D341Med (cell line): ENCODE data around the gene PTPRE.

ENCODE experiments used
- DNase-seq: peaks from one replicate; pipeline ENCODE4 v3.0.0; 2012; ENCODE audit warnings: low spot score

The PTPRE gene

DNA sequence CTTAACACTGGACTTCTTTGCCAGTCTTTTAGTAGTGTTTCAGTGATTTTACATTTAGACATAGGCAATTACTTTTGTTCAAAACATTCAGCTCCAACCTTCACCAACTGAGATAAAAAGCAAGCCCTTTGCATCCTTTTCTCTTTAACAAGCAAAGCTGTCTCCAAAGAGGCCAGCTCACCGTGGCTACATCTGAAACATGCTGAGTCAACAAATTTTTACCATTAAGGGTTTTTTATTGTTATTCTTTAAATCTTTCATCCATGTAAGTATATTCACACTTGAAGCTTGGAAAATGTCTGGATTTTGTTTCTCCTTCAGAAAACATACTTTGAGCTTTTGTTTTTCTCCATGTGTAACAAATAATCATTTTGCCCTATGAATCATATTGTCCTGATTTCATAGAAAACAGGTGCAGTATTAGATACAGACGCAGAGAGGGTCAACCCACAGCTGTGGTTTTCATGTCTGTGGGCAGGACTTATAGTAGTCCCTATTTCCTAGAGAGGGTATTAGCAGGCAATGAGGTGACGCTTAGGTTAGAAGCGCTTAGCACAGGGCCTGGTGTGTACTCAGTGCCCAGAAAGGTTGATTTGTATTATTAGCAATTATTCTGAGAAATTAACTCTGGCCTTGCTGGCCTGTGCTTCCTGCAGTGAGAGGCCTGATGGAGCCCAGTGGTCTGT is 119.9 kb downstream of the PTPRE start:
- no peak for DNase-seq

DNA sequence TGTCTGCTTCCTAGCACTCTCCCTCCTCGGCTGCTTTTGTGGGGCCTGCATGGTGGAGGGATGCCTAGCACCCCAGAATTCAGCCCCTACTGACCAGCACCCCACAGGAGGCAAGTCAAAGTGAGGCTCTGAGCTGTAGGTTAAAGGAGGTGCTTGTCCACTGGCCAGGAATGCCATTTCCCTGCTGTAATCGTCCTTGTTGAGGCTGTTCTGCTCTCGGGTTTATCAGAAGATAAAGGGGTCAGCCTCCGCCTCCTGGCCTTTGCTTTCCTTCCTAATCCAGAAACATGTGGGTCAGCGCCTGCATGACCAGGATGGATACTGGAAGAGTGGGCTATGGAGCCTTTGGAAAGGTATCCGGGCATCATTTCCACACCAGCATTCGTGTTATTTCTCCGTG is 120.4 kb downstream of the PTPRE start:
- no peak for DNase-seq

DNA sequence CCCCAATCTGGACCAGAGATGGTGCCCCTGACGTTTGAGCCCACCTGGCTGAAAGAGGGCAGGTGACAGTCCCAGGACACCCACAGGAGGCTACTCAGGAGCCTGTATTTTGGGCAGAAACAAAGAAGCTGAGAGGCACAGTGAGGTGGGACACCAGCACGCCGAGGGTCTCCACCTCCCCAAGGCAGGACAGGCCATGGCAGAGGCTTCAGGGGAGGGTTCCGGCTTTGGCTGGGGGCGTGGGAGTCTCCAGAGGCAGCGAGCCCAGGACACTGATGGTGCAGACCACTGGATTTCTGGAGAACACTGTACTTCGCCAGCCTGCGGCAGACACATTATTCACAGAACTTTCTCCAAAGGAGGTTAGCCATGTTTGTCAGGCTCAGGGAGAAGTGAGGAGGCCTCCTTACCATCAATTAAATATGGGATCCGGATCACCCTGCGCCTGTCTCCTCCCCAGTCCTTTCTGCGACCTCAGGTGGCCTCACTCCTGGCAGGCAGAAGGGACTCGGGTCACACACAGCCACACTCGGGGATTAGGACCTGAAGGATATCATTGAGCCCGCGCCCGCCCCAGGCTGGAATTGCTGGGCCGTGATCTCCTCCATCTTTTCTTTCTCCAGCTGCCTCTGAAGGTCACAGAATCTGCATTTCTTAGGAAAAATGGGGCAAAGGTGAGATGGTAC is 121.1 kb downstream of the PTPRE start:
- no peak for DNase-seq

DNA sequence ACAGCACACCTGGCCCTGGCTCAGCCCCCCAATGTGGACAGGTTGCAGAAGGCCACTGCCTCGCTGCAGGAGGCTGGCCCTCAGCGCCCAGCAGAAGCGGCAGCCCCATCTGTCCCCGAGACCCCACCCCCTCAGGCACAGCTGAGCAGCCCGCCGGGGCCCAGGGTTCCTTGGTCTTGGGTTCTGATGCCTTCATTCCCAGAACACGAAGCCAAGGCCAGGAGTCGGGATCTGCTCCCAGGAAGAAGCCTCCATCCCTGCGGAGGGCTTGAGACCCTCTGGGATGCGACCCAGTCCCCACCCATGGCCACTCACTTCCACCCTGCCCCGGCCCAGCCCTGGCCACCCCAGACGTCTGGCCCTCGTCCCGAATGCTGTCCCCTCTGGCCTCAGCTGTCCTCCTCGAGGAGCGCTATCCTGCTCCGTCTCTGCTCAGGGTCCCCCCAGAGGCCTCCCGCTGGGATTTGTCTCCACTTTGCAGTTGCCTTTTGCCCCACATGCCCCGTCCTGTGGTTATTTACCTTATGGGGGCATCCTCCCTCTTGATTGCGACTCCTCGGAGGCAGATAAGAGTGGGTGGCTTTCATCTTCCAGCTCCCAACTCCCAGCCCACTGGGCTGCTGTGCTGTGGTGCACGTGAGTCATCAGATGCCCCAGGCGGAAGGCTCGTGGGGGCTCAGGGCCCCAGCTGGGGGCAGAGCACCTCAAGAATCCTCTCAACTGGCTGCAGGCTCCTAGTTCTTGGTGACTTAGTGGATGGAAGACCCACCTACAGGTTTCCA is 121.8 kb downstream of the PTPRE start:
- DNase-seq: no peak

DNA sequence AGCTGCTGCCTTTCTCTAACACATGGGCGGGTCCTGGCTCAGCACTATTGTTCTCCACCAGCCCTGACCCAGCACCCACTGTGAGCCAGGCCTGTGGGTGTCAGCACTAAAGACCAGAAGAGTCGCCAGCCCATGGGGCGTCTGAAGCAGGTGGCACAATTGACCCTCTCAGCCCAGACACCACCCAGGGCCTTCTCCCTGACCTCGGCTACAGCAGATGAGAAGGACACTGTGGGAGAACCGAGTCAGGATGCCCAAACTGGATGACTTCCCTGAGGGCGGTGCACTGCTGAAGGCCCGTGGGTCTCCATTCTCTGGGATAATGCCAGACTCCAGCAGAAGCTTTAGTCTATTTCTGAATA is 122.4 kb downstream of the PTPRE start:
- no peak for DNase-seq

DNA sequence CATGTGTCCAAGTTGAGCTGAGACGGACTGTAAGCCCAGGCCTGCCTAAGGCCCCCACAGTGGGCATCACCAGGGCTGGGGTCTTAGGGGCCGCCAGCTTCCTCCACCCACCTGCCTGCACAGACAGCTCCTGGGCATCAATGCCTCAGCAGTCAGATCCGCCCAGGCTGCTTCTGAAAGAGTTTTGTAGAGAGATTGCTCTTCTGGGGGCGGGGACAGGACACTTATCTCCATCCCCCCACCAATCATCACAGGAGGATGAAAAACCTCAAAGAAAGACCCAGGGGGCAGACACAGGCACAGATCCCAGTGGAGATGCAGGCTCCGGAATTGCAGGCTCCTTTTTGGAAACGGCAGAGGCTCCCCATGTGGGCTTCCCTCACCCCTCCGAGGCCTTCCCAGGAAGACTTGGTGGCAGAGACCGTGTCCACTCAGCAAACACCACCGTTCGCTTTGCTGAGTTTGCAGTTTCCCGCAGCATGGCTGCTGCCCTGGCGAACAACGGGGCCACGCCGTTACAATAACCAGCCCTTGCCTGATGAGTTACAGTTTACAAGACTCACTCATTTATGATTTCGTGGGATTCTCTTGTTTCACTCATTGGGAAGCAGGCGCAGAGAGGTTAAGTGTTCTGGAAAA is 122.9 kb downstream of the PTPRE start:
- DNase-seq: no peak

DNA sequence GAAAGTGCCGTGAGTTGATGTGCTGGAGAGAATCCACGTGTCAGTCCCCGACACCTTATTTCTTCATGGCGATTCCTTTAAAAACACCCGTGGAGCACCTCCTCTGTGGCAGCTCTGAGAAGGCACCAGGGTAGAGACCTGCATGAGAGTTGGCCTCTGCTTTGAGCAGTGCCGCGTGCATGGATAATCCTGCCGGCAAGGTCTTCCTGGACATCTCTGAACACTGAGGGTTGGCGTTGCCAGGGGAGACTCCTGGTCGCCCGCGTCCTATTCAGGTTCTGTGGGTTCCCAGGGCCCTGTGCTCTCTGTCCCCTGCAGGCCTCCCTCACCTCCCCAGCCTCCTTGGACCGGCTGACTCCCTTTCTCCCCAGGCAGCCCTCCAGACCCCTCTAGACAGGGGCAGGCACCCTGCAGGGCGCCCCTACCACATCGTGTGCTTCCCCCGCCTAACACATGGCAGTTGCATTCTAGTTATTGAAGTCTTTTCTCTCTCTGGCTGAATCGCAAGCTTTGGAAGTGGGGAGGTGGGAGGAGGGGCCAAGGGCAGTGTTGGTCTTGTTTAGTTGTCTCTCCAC is 123.7 kb downstream of the PTPRE start:
- DNase-seq: no peak

DNA sequence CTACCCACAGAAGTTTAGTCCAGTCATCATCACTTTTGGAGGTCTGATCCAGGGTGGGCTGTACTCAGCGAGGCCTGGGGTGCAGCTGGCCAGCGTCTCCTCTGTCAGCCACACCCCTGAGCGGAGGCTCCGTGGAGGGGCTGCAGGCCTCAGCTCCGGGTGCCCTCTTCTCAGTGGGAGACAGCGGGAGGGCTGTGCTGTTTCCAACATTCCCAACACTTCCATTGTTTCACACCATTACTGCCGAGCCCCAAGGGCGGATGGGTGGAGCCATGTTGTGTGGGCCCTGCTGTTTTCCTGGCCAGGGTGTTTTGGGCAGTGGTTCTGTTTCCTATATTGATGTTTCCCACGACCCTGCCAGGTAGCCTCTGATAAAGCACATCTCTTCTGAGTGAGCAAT is 124.3 kb downstream of the PTPRE start:
- no peak for DNase-seq

DNA sequence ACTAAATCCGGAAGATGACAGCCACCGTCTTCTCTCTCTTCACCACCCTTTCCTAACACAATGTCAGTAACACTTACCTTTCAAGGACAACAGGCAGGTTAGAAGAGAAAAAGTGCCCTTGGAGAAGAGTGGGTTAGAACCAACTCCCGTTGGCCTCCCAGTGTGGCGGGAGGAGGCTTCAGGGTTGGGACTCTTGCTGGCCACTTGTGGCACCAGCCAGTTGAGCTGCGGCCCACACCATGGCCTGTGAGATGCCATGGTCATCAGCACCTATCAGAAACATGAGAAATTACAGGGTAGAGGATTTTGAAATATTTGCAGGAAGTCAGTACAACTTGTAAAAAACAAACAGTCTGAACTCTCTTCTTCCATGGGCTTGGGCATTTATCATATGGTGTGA is 125.6 kb downstream of the PTPRE start:
- DNase-seq: no peak

DNA sequence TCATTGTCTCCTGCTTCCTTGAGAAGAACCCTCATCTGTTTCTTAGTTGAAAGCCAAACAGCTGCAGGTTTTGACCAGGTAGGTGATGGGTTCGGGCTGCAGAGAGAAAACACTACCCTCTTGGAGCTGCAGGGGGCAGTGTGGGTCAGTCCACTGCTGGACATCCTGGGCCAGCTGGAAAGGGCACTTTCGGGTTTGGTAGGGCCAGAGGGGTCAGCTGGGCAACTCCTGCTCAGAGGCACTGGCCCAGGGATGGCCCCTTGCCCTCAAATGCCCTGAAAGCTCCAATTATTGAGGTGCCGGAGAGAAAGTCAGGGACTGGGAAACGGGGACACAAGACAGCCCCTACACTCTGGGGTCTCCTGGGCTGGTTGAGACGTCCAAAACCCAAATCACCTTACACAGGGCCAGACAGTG is 128.7 kb downstream of the PTPRE start:
- peak; percentile 48 for DNase-seq

DNA sequence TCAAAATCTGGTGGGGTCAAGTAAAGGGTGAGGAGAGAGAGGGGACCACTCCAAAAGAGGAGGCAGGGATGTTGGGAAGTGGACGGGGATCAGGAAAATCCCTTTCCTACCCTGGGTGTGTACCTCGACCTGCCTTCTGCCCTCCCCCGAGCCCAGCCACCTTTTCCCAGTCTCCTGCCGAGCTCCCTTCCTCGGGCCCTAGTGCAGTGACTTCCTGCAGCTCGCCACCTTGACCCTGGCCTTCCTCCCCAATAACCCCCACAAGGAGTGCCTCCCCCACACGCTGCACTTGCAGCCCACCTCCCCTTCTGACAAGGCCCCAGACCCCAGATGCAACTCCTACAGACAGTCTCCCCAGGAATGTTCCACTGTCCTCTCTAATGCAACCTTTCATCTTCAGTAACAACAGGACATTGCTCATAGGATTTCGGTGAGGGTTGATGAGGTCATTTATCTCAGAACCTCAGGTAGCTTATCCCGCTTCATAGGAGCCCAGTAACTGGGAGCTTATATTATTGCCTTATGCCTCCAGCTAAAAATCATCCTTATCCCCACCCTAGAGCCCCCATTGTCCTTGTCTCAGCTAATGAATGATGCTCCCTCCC is 129.2 kb downstream of the PTPRE start:
- no peak for DNase-seq

DNA sequence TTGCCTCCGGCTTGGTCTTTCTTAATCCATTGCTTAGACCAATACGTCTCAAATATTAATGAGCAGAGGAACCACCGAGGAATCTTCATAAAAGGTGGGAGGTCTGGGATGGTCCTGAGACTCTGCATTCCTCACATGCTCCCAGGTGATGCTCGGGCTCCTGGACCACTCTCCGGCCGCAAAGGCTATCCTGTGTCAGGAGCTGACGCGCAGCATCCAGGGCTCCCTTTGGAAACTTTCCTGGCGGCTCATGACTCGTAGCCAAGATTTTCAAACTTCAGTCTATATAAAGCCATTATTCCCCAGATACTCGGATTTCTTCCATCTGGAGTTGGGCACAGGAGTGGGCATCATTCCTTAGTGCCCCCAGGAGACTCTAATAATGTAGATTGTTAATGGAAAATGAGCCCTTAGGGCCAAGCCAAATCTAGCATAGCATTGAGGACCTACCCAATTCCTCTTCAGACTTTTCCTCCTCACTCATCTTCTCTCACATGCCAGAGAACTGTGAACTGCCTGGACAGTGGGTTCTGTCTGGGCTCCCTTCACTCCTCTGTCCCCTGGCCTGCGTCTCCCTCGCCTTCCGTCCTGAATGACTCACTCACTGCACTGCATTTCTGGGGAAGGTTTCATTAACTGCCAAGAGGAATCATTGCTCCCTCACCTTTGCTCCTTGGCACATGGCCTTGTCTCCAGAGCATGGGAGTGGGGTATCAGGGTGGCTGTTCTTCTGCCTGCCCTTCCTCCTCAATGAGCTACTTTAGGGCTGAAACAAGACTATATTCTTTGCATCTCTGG is 130.0 kb downstream of the PTPRE start:
- DNase-seq: no peak

DNA sequence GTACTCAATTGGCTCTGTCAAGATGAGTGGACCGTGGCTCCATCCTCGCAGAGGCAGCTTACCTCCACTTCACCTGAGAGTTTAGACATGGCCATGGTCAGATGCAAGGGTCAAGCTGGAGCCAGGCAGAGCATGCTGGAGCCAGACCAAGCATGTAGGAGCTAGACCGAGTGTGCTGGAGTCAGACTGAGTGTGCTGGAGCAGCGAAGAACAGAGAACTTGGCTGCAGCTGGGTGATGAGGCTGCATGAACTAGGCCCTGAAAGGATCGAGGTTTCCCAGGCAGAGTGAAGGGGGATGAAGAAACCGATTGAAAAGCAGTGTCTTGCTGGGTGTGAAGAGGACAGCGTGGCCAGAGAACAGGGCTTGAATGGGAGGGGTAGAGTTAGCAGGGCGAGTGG is 133.2 kb downstream of the PTPRE start:
- no peak for DNase-seq

DNA sequence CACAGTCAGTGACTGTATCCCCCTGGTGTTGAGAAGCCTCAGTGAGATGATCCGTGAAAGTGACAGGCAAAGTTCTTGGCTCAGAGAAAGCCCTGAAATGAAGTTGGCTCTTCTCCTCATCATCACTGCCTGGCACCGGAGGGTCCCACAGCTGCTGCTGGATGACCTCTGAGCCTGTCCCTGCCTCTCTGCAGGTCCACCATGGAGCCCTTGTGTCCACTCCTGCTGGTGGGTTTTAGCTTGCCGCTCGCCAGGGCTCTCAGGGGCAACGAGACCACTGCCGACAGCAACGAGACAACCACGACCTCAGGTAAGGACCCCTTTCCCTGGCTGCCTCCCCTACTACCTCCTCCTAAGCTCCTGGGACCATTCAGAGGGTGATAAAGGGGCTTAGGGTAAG is 133.8 kb downstream of the PTPRE start:
- no peak for DNase-seq

DNA sequence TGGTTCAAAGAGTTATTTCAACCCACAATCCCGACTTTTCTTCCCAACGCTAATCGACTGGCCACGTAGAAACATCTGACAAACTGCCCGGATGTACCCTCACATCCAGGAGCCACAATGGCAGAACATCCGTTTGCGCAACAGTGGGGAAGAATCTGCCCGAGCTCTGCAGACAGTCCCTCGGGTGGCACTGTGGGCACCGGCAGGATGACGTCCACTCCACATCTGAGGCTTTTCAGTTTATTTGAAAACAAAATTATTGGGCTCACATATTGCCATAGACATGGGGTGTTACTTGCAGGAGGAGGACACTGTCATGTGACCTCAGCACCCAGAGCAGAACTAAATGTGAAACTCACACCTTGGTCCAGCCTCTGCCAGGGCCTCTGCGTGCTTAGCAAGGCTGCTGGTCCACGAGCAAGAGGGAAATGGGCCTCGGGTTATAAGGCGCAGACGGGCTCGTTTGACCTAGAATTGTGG is 135.3 kb downstream of the PTPRE start:
- DNase-seq: no peak

DNA sequence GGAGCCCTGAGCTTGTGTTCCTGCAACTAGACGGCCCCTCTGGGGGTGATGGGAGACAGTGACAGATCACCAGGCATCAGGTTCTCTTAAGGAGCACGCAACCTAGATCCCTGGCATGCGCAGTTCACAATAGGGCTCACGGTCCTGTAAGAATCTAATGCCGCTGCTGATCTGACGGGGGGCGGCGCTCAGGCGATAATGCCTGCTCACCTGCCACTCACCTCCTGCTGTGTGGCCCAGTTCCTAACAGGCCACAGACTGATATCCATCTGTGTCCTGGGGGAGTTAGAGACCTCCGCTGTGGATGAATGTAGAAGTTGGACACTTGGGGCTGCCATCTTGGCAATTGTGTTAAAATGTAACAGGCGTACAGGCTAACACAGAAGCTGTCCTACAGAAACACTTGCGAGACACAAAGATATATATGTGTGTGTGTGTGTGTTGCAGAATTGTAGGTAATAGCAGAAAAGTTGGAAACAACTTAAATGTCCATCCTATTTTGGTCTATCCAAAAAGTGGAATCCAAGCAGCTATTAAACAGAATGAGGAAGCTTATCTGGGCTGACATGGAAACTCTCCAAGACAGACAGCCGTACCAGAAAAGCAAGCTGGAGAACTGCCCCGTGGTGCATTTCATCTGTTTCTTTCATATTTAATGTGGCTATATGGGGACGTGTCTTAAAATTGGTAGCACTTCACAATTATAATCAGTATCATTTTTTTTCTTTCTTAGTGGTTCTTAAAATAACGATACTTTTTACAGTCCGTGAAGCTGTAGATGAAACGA is 136.5 kb downstream of the PTPRE start:
- DNase-seq: no peak

DNA sequence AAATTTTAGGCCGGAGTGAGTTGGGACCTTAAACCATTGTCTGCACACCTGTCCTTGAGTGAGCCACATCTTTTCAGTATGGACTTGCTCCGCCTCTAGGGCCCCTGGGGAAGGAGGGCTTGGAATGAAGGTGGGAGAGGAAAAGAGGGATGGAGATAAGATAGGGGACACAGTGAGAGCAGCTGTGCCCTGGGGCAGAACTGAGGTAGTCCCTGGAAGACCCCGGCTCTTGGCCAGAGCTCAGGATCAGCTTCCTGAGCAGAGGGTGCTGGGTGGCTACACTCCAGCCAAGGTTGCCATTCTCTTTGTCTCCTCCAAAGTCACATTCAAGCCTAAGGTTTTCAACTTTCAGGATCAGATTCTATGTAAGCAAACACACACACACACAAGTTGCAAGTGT is 137.3 kb downstream of the PTPRE start:
- DNase-seq: no peak

DNA sequence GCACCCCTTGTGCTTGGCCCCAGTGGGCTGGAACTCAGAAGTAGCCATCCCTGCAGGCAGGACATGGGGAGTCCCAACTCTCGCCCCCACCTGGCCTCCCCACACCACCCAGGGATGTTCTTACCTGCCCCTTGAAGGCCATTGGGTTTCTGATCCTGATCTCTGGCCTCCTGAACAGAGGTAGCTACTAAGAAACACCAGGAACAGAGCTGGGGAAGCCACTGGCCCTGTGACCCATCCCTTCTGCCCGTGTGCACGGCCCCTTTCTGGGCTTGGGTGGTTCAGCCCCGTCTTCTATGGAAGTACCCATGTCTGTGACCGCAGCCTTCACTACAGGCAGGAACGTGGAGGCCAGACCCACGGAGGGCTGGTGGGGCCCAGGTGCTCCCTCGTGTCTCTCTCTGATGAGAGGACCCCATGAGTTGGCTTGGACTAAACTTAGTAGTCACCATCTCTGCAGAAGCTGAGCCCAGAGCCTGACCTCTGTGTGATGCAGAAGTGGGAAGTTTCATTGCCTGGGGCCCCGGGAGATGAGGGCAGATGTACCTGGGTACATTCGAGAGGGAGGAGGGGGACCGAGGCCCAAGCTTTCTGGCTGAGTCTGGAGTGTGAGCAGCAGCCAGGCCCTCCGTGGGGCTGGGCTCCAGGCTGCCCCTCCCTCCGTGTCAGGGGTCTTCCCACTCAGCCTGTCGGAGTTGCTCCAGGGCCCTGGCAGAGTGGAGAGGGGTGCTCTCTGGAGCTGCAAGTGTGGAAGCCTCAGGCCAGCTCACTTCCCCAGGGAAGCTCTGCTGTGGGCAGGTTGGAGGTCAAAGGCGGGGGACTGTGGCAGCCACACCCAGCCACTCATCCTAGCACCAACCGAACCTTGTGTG is 138.3 kb downstream of the PTPRE start:
- no peak for DNase-seq

DNA sequence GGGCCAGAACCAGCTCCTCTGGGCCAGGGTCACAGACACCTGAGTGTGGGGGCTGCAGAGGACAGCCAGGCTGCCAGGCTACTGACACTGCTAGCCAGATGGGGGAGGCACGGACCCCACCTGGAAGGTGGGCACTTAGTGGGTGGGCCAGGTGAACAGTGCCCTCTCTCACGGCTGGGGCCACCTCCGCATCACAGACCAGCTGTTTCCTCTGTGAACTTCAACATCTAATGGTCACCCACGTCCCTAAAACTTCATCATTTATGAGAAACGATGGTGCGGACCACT is 138.9 kb downstream of the PTPRE start:
- DNase-seq: no peak
